NCI-H1930 (cell line): ENCODE results near the gene TSPAN3.

ENCODE experiments used
- DNase-seq, 2 experiments: peaks; one replicate each; lab custom pipeline; 2025; lab: John Stamatoyannopoulos, UW

TSPAN3 gene

GRCh38 chr15:77084436-77084835 lies 13.5 kb upstream of the TSPAN3 start:
- DNase-seq = no peak

GRCh38 chr15:77083381-77084160 lies 12.7 kb upstream of the TSPAN3 start:
- peak; percentile 8 to 20 for DNase-seq

GRCh38 chr15:77081971-77082370 lies 11.1 kb upstream of the TSPAN3 start:
- DNase-seq = no peak

DNA sequence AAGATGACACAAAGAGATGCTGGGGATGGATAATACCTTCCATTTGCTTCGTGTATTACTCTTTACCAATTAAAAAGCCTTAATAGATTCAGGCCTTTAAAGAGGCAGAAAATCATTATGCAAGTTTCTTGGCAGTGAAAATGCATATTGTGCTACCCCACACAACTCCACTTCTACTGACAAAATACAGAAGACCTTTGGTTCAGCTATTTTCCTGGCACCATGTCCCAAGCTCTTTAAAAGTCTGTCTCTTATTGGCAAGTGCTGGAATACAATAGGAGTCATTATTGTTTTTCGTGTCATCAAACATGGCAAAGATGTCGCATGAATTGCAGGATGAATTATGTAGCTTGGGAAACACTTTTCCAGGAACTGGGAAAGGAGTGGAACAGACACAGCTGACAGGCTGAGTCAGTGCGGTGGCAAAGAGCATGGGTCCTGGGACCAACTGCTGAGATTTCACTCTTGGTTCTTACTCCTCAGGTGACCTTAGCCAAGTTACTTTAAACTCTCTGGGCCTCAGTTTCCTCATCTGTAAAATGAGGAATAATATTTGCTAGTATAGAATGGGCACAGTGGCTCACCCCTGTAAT lies 5.5 kb upstream of the TSPAN3 start:
- DNase-seq = no peak

GRCh38 chr15:77075528-77075927 lies 4.6 kb upstream of the TSPAN3 start:
- no peak for DNase-seq

DNA sequence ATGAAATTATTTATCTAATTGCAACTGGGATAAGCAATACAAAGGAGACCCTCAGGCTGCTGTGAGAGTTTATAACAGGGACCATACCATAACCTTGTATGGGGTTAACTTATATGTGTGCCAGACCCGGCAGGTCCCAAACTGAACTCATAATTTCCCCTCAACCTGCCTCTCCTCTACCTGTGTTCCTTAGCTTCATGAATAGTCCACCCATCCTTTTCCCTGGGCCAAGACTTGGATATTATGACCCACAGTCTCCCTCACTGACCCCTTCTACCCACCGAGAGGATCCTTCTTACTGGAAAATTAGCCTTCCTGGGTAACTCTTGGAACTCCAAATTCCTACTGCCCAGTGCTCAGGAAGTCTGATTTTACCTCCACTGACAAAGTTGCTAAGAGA lies 3.4 kb upstream of the TSPAN3 start:
- DNase-seq = no peak

GRCh38 chr15:77071305-77072223 lies 655 bp upstream of the TSPAN3 start:
- DNase-seq = no peak

DNA sequence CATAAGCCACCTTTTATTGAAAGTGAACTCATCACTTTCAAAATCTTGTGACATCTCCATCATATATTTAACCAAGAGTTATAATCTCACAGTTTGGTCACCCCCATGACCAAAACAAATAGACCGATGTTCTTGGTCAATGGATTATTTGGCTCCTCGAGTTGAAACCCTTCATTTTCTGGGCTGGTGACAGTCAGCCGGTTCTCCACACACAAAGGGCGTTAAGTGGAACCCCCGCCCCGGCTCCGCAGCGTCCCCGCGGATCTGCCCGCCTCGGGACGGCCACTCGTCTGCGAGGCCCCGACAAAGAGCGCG lies 772 bp downstream of the TSPAN3 start:
- no peak for DNase-seq

- no peak for DNase-seq
Observed at GRCh38 chr15:77069521-77070121, 1.3 kb downstream of the TSPAN3 start.

DNA sequence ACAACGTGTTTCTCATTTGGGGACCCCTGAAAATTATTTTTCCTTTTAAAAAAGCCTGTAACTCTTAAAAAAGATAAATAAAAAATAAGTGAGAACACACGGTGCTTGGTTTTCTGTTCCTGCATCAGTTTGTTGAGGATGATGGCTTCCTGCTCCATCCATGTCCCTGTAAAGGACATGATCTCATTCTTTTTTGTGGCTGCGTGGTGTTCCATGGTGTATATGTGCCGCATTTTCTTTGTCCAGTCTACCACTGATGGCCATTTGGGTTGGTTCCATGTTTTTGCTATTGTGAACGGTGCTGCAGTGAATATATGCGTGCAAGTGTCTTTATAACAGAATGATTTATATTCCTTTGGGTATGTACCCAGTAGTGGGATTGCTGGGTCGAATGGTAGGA lies 2.3 kb downstream of the TSPAN3 start:
- no peak for DNase-seq

GRCh38 chr15:77067691-77068367 lies 3.1 kb downstream of the TSPAN3 start:
- DNase-seq = no peak

DNA sequence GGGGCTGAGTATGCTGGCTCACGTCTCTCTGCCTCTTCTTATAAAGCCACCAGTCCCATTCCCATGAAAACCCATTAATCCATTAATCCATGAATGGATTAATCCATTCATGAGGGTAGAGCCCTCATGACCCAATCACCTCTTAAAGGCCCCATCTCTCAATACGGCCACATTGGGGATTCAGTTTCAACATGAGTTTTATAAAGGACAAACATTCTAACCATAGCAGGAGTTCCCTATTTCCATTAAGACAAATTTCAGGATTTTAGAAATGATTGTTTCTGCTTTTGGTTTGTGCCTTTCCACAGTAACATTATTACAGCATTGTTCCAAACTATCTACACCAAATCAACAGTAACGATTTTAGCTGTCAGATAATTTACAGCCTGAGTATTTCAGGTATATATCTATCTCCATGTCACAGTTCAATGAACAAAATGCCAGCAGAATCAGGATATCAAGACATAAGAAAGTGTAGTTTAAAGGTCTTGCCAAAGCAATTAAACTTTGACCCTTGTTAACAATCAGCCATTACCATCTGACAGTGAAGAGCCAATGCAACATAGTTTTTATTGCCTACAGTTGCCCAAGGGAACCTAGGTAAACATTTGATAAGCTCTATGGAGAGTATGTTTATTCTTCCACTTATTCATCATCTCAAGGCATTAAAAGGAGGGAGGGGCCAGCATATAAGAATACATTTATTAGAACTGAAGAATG lies 3.8 kb downstream of the TSPAN3 start:
- DNase-seq = no peak

GRCh38 chr15:77064539-77065308 lies 6.2 kb downstream of the TSPAN3 start:
- DNase-seq = no peak

DNA sequence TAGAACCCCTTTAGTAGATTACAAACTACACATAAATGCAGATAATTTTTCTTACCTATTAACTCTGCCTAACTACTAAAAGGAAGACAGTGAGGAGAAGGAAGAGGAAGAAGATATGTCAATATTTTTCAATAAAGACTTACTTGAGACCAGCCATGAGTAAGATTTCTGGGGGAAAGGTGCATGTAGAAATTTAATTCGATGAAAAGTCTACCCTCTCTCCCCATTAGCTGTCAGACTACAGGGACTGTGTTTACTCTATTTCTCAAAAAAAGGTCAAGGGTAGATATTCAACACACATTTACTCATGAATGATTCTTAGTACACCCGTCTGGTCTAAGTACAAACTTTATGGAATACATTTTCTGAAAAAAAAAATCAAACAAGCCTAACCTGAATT lies 6.8 kb downstream of the TSPAN3 start:
- DNase-seq = no peak

DNA sequence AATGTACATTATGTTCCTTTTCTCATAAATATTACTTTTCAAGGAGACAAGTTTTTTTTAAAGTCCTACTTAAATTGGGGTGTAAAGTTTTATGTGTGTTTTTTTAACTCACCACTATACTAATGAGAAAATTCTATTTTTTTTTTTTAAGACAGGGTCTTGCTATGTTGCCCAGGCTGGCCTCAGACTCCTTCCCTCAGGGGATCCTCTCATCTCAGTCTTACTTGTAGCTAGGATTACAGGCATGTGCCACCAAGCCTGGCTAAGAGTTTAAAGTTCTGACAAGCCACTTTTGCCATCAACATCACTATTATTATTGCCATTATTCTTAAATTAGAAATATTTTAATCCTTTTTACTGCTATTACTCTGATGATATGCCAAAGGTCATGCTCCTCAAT lies 7.7 kb downstream of the TSPAN3 start:
- no peak for DNase-seq

DNA sequence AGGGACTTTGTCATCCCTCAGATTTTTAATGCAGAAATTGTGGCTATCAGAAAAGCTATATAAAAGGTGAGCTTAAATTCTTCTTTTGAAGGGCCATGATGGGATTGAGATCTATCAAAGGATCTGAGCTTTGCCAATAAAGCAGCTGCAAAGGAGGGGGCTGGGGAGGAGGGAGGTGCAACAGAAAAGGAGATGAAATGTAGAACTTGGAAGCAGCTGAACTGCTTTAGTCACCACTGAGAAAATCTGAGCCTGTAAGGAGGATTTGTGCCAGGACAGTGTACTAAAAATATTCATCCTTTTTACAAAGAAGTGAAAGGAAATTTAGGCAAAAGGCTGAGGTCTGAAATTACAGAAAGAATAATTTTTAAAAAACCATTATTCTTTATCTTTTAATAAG lies 10.4 kb downstream of the TSPAN3 start:
- DNase-seq = no peak

DNA sequence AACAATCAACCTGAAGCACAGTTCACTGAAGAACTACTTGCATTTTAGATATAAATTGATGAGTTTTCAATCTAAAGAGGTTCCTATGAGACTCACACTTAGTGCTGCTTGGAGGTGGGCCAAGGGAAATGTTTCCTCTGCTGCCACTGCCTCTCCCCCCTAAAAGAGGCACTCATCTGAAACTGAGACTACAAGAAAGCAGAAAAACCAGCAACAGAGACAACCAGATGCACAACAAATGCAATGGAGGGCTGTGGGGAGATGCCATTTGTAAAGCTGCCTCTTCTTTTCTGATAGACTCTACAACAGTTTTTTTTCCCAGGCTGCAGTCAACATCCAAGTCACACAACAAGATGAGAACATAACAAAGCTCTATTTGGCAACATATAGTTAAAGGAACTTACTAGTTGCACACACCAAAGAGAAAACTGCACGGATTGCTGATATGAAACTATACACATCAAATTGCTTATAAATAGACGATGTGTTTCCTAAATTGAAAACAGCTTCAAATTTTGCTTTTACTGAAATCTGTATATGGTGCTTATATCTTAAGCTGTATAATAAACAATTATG lies 11.0 kb downstream of the TSPAN3 start:
- DNase-seq = no peak

DNA sequence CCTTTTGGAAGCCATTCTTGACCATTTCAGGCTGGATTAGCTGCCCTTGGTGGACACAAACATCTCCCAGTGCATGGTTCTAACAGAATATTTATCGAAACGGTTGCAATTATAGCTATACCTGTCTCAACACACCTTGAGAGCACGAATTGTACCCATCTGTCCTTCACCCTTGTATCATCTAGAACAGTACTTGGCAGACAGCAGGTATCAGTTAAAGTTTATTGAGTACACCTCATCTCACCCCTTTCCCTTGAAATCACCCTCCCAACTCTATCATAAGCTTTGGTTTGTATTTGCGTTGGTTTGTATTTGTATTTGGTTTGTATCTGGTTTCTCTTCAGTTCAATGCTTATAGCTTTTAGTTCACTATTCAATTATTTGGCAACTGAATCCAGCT lies 12.4 kb downstream of the TSPAN3 start:
- no peak for DNase-seq

- DNase-seq = no peak
Observed at GRCh38 chr15:77057685-77058084, 13.2 kb downstream of the TSPAN3 start.

DNA sequence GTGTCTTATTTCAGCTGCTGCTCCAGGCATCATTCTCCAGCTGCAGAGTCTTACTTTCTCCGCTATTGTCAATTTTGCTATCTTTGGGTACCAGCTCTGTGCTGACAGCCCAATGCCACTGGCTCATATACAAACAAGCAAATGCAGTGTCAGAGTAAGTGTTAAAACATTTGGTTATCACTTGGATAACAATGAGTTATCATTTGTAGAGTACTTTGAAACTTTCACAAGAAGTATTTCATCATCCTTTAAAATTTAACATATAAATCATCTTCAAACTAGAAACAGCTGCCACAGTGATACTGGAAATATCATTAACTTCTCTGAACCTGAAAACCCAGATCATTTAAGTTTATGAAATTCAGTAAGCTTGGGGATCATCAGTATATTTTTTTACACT lies 13.8 kb downstream of the TSPAN3 start:
- DNase-seq = no peak
